ENCODE data around the gene SMYD2.

- TF ChIP-seq POLR2AphosphoS5 (IDR thresholded peaks at IDR 0.05; ENCODE audit: low read depth) (no peak), EZH2 (IDR thresholded peaks at IDR 0.05; ENCODE audit: low read depth, unreplicated experiment) (no peak), CTCF (conservative IDR thresholded peaks at IDR 0.05; ENCODE audit: low read depth in 2 of 2) (no peak), EZH2phosphoT487 (IDR thresholded peaks at IDR 0.05; ENCODE audit: unreplicated experiment) (no peak)
- TF ChIP-seq, protein P1, sequence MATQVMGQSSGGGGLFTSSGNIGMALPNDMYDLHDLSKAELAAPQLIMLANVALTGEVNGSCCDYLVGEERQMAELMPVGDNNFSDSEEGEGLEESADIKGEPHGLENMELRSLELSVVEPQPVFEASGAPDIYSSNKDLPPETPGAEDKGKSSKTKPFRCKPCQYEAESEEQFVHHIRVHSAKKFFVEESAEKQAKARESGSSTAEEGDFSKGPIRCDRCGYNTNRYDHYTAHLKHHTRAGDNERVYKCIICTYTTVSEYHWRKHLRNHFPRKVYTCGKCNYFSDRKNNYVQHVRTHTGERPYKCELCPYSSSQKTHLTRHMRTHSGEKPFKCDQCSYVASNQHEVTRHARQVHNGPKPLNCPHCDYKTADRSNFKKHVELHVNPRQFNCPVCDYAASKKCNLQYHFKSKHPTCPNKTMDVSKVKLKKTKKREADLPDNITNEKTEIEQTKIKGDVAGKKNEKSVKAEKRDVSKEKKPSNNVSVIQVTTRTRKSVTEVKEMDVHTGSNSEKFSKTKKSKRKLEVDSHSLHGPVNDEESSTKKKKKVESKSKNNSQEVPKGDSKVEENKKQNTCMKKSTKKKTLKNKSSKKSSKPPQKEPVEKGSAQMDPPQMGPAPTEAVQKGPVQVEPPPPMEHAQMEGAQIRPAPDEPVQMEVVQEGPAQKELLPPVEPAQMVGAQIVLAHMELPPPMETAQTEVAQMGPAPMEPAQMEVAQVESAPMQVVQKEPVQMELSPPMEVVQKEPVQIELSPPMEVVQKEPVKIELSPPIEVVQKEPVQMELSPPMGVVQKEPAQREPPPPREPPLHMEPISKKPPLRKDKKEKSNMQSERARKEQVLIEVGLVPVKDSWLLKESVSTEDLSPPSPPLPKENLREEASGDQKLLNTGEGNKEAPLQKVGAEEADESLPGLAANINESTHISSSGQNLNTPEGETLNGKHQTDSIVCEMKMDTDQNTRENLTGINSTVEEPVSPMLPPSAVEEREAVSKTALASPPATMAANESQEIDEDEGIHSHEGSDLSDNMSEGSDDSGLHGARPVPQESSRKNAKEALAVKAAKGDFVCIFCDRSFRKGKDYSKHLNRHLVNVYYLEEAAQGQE (IDR thresholded peaks at IDR 0.05; ENCODE audit: unreplicated experiment) = no peak
These were observed 98.4 kb downstream of the SMYD2 start for GRCh38 chr1:214379236-214379970.

All from GM23338 (cell line).